ENCODE results near the gene RPS19BP1. TPM values are rescaled to one million over a fixed set of nuclear protein-coding genes. Genes with fewer than 3 reads are reported as not detected.

The RPS19BP1 gene
- total and polyA plus RNA-seq, 2 donors: 114 to 127 TPM

GRCh38 chr22:39554151-39554550 is 21.6 kb upstream of the RPS19BP1 start:
- no peaks in the 10 kb centered on the region for H3K36me3 ChIP-seq (ENCODE audit: control insufficient read depth in 2 of 2, insufficient read depth in 2 of 2, low read length in 1 of 2)
- WGBS: 68% methylated on average over 3 of the region's 3 CpGs
- DNase-seq (ENCODE audit: low read depth in 6 of 9, low spot score in 9 of 9): no peak
- H3K27ac ChIP-seq (ENCODE audit: low read depth in 1 of 2, low read length in 1 of 2): no peak overlapping the region
- H3K9me3 ChIP-seq (ENCODE audit: control insufficient read depth in 2 of 2, insufficient read depth in 1 of 2, low read length in 1 of 2): peaks cover 0 to 11% of the 10 kb centered on the region in 2 donors
- H3K4me1 ChIP-seq (ENCODE audit: control insufficient read depth in 2 of 2, insufficient read depth in 2 of 2, low read length in 2 of 2): peaks cover 0 to 17% of the 10 kb centered on the region in 2 donors
- no peak overlapping the region for H3K4me3 ChIP-seq (ENCODE audit: low read length in 2 of 2)
- peaks cover 30 to 90% of the 10 kb centered on the region in 2 donors for H3K27me3 ChIP-seq (ENCODE audit: control insufficient read depth in 2 of 2, insufficient read depth in 1 of 2, low read length in 1 of 2)

DNA sequence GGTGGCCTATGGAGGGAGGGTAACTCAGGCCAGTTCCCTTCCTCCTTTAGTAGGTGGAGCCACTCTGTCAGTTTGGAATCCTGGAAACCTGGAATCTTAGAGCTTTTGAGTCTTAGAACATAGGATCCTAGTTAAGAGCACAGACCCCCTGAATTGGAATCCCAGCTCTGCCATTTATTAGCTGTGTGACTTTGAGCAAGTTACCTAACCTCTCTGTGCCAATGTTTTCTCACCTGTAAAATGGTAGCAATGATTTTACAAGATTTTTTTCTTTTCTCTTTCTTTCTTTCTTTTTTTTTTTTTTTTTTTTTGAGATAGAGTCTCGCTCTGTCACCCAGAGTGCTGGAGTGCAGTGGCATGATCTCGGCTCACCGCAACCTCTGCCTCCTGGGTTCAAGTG is 20.9 kb upstream of the RPS19BP1 start:
- no peak overlapping the region for H3K27ac ChIP-seq (ENCODE audit: low read depth in 1 of 2, low read length in 1 of 2)
- peaks cover 0 to 14% of the 10 kb centered on the region in 2 donors for H3K4me1 ChIP-seq (ENCODE audit: control insufficient read depth in 2 of 2, insufficient read depth in 2 of 2, low read length in 2 of 2)
- 98% methylated on average over 3 of the region's 3 CpGs for WGBS
- no peak overlapping the region for H3K4me3 ChIP-seq (ENCODE audit: low read length in 2 of 2)
- no peak for DNase-seq (ENCODE audit: low read depth in 6 of 9, low spot score in 9 of 9)
- H3K9me3 ChIP-seq (ENCODE audit: control insufficient read depth in 2 of 2, insufficient read depth in 1 of 2, low read length in 1 of 2): peaks cover 0 to 4% of the 10 kb centered on the region in 2 donors
- no peaks in the 10 kb centered on the region for H3K36me3 ChIP-seq (ENCODE audit: control insufficient read depth in 2 of 2, insufficient read depth in 2 of 2, low read length in 1 of 2)
- H3K27me3 ChIP-seq (ENCODE audit: control insufficient read depth in 2 of 2, insufficient read depth in 1 of 2, low read length in 1 of 2): peaks cover 23 to 90% of the 10 kb centered on the region in 2 donors

- H3K4me3 ChIP-seq (ENCODE audit: low read length in 2 of 2): no peak overlapping the region
- DNase-seq (ENCODE audit: low read depth in 6 of 9, low spot score in 9 of 9): no peak
- H3K9me3 ChIP-seq (ENCODE audit: control insufficient read depth in 2 of 2, insufficient read depth in 1 of 2, low read length in 1 of 2): peaks cover 0 to 3% of the 10 kb centered on the region in 2 donors
- no peaks in the 10 kb centered on the region for H3K36me3 ChIP-seq (ENCODE audit: control insufficient read depth in 2 of 2, insufficient read depth in 2 of 2, low read length in 1 of 2)
- H3K4me1 ChIP-seq (ENCODE audit: control insufficient read depth in 2 of 2, insufficient read depth in 2 of 2, low read length in 2 of 2): peaks cover 0 to 8% of the 10 kb centered on the region in 2 donors
- WGBS: 60% methylated on average over 2 of the region's 2 CpGs
- H3K27me3 ChIP-seq (ENCODE audit: control insufficient read depth in 2 of 2, insufficient read depth in 1 of 2, low read length in 1 of 2): peaks cover 4 to 71% of the 10 kb centered on the region in 2 donors
- H3K27ac ChIP-seq (ENCODE audit: low read depth in 1 of 2, low read length in 1 of 2): no peak overlapping the region
Measured at GRCh38 chr22:39547587-39547947, 15.0 kb upstream of the RPS19BP1 start.

DNA sequence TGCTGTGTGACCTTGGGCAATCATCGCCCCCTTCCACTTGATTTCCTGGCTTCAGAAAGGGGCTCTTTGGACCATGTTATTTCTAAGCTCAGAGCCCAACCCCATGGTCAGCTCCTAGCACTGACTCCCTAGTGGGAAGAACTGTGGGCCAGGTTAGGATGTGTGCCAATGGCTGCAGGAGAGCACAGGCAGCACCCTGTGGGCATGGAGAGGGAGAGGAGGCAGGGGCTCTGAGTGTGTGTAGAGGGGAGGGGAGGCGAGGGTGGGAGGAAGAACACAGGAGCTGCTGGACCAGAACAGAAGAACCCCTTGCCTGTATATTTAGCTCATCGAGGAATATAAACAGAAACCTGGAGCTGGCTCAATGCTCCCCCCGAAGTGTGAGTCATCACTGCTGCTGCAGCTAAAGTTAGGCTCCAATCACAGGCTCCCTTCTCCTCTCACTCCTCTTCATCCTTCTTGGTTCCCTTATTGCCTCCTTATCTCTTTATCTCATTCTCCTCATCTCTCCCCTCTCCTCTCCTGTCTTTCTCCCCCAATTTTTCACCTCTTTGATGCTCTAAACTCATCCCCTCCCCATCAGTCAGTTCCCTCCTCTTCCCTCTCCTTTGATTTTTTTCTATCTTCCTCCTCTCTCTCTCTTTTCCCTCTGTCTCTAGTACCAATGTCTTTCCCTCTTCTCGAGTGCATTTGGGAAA is 14.5 kb upstream of the RPS19BP1 start:
- H3K36me3 ChIP-seq (ENCODE audit: control insufficient read depth in 2 of 2, insufficient read depth in 2 of 2, low read length in 1 of 2): no peaks in the 10 kb centered on the region
- H3K4me1 ChIP-seq (ENCODE audit: control insufficient read depth in 2 of 2, insufficient read depth in 2 of 2, low read length in 2 of 2): peaks cover 0 to 8% of the 10 kb centered on the region in 2 donors
- DNase-seq (ENCODE audit: low read depth in 6 of 9, low spot score in 9 of 9): no peak
- peaks cover 4 to 70% of the 10 kb centered on the region in 2 donors for H3K27me3 ChIP-seq (ENCODE audit: control insufficient read depth in 2 of 2, insufficient read depth in 1 of 2, low read length in 1 of 2)
- H3K4me3 ChIP-seq (ENCODE audit: low read length in 2 of 2): no peak overlapping the region
- peaks cover 0 to 3% of the 10 kb centered on the region in 2 donors for H3K9me3 ChIP-seq (ENCODE audit: control insufficient read depth in 2 of 2, insufficient read depth in 1 of 2, low read length in 1 of 2)
- WGBS: 66% methylated on average over 5 of the region's 5 CpGs
- H3K27ac ChIP-seq (ENCODE audit: low read depth in 1 of 2, low read length in 1 of 2): no peak overlapping the region

- H3K36me3 ChIP-seq (ENCODE audit: control insufficient read depth in 2 of 2, insufficient read depth in 2 of 2, low read length in 1 of 2): no peaks in the 10 kb centered on the region
- H3K9me3 ChIP-seq (ENCODE audit: control insufficient read depth in 2 of 2, insufficient read depth in 1 of 2, low read length in 1 of 2): peaks cover 0 to 3% of the 10 kb centered on the region in 2 donors
- DNase-seq (ENCODE audit: low read depth in 6 of 9, low spot score in 9 of 9): peak in 3 of 9 donors; percentile 63 to 79 (median 75)
- H3K4me3 ChIP-seq (ENCODE audit: low read length in 2 of 2): no peak overlapping the region
- H3K27ac ChIP-seq (ENCODE audit: low read depth in 1 of 2, low read length in 1 of 2): no peak overlapping the region
- H3K27me3 ChIP-seq (ENCODE audit: control insufficient read depth in 2 of 2, insufficient read depth in 1 of 2, low read length in 1 of 2): peaks cover 4 to 63% of the 10 kb centered on the region in 2 donors
- peaks cover 0 to 8% of the 10 kb centered on the region in 2 donors for H3K4me1 ChIP-seq (ENCODE audit: control insufficient read depth in 2 of 2, insufficient read depth in 2 of 2, low read length in 2 of 2)
- WGBS: 26% methylated on average over 39 of the region's 39 CpGs
Measured at GRCh38 chr22:39545386-39546365, 13.1 kb upstream of the RPS19BP1 start.

DNA sequence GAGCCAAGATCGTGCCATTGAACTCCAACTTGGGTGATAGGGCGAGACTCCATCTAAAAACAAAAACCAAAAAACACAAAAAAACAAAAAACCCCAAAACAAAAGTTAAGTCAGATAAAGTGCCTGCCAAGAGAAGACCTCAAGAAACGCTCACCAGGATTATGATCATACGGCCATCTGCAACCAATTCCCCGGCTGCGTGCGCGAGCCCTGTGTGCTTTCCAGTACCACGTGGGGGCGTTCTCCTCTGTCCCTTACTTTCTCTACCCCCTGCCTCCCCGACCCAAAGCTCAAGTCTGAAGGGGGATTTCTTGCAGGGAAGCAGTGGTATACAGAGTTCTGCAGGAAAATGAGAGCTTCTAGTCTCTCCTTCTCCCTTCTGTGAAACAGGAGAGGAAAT is 10.5 kb upstream of the RPS19BP1 start:
- peaks cover 0 to 8% of the 10 kb centered on the region in 2 donors for H3K4me1 ChIP-seq (ENCODE audit: control insufficient read depth in 2 of 2, insufficient read depth in 2 of 2, low read length in 2 of 2)
- DNase-seq (ENCODE audit: low read depth in 6 of 9, low spot score in 9 of 9): peak in 2 of 9 donors; percentile 52 to 63
- peaks cover 0 to 8% of the 10 kb centered on the region in 2 donors for H3K9me3 ChIP-seq (ENCODE audit: control insufficient read depth in 2 of 2, insufficient read depth in 1 of 2, low read length in 1 of 2)
- WGBS: 21% methylated on average over 11 of the region's 11 CpGs
- peaks cover 4 to 45% of the 10 kb centered on the region in 2 donors for H3K27me3 ChIP-seq (ENCODE audit: control insufficient read depth in 2 of 2, insufficient read depth in 1 of 2, low read length in 1 of 2)
- H3K4me3 ChIP-seq (ENCODE audit: low read length in 2 of 2): no peak overlapping the region
- no peaks in the 10 kb centered on the region for H3K36me3 ChIP-seq (ENCODE audit: control insufficient read depth in 2 of 2, insufficient read depth in 2 of 2, low read length in 1 of 2)
- no peak overlapping the region for H3K27ac ChIP-seq (ENCODE audit: low read depth in 1 of 2, low read length in 1 of 2)

DNA sequence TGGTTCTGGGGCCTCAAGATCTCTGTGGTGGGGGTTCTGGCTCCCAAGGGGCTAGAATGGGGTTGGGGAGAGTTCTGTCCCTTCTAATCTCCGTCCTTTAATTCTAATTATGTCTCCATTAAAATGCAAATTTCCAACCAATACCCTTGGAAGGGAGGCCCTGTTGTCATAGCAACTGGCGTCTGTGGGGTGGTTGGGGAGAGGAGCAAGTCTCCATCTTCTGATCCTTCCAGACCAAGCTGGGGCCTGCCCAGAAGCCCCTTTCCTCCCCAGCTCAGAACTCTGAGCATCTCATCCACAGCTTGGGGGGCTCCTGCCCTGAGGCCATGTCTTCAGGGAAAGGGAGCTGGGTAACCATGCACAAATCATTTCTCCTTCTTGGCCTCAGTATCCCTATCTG is 5.4 kb upstream of the RPS19BP1 start:
- Histone ChIP-seq H3K27me3 (ENCODE audit: control insufficient read depth in 2 of 2, insufficient read depth in 1 of 2, low read length in 1 of 2) (peaks cover 0 to 19% of the 10 kb centered on the region in 2 donors), H3K4me1 (ENCODE audit: control insufficient read depth in 2 of 2, insufficient read depth in 2 of 2, low read length in 2 of 2) (peaks cover 3 to 20% of the 10 kb centered on the region in 2 donors), H3K4me3 (ENCODE audit: low read length in 2 of 2) (no peak overlapping the region), H3K36me3 (ENCODE audit: control insufficient read depth in 2 of 2, insufficient read depth in 2 of 2, low read length in 1 of 2) (no peaks in the 10 kb centered on the region), H3K9me3 (ENCODE audit: control insufficient read depth in 2 of 2, insufficient read depth in 1 of 2, low read length in 1 of 2) (peaks cover 0 to 5% of the 10 kb centered on the region in 2 donors), H3K27ac (ENCODE audit: low read depth in 1 of 2, low read length in 1 of 2) (no peak overlapping the region)
- WGBS: 75% methylated on average over 2 of the region's 2 CpGs
- no peak for DNase-seq (ENCODE audit: low read depth in 6 of 9, low spot score in 9 of 9)

- peaks cover 0 to 5% of the 10 kb centered on the region in 2 donors for H3K9me3 ChIP-seq (ENCODE audit: control insufficient read depth in 2 of 2, insufficient read depth in 1 of 2, low read length in 1 of 2)
- 90% methylated on average over 8 of the region's 8 CpGs for WGBS
- peaks cover 5 to 25% of the 10 kb centered on the region in 2 donors for H3K4me1 ChIP-seq (ENCODE audit: control insufficient read depth in 2 of 2, insufficient read depth in 2 of 2, low read length in 2 of 2)
- peaks cover 0 to 12% of the 10 kb centered on the region in 2 donors for H3K27me3 ChIP-seq (ENCODE audit: control insufficient read depth in 2 of 2, insufficient read depth in 1 of 2, low read length in 1 of 2)
- no peak overlapping the region for H3K27ac ChIP-seq (ENCODE audit: low read depth in 1 of 2, low read length in 1 of 2)
- DNase-seq (ENCODE audit: low read depth in 6 of 9, low spot score in 9 of 9): no peak
- H3K36me3 ChIP-seq (ENCODE audit: control insufficient read depth in 2 of 2, insufficient read depth in 2 of 2, low read length in 1 of 2): no peaks in the 10 kb centered on the region
- no peak overlapping the region for H3K4me3 ChIP-seq (ENCODE audit: low read length in 2 of 2)
Measured at GRCh38 chr22:39536711-39537110, 4.2 kb upstream of the RPS19BP1 start.

All from thymus (tissue), 11 donors.